T-helper 17 cell (primary cell): ENCODE results near the gene RNASEH2A. TPM values are rescaled to one million over a fixed set of nuclear protein-coding genes. Genes with fewer than 3 reads are reported as not detected.
A peak's percentile ranks its signal among the peaks of the same experiment; 100 is the strongest.

Source experiments
- ATAC-seq: fragments of 150-1000 bp; cut with Tn5 transposase; 2 replicates; pipeline ENCODE4 v1.10.0; 2021; ENCODE audit warnings: mild to moderate bottlenecking, moderate library complexity
- DNase-seq, 3 donors: peaks; one replicate each; pipeline versions ENCODE4 v3.0.0 to v3.0.0-alpha.2; 2020 to 2021
- H3K9me3 ChIP-seq: one replicate; pipeline ENCODE4 v1.7.0; 2013; ENCODE audit warnings: low read length, mild to moderate bottlenecking; ENCODE audit not compliant: control insufficient read depth, poor library complexity, severe bottlenecking
- H3K27ac Mint-ChIP-seq: one replicate; pipeline ENCODE4 v1.8.0; 2022; ENCODE audit warnings: mild to moderate bottlenecking, moderate library complexity, mixed read lengths
- H3K27me3 Mint-ChIP-seq: one replicate; pipeline ENCODE4 v1.8.0; 2022; ENCODE audit warnings: mixed read lengths
- H3K36me3 Mint-ChIP-seq: one replicate; pipeline ENCODE4 v1.8.0; 2022; ENCODE audit warnings: low read depth, mixed read lengths
- H3K4me1 Mint-ChIP-seq: one replicate; pipeline ENCODE4 v1.8.0; 2022; ENCODE audit warnings: mild to moderate bottlenecking, mixed read lengths
- H3K4me3 Mint-ChIP-seq: one replicate; pipeline ENCODE4 v1.8.0; 2022; ENCODE audit warnings: mild to moderate bottlenecking, moderate library complexity, mixed read lengths
- total RNA-seq, 4 donors: library from RNA in 2 of 4; stranded (reverse) in 2 of 4; gene quantifications; one replicate each; pipeline ENCODE4 v1.2.3 and lab custom pipeline; 2022 to 2026

RNASEH2A gene
- total RNA-seq, 2 donors from 2014 or later, result 3.1 to 5.7 TPM

- no peak overlapping the region for H3K27ac Mint-ChIP-seq
- ATAC-seq, result no peak
- no peaks in the 10 kb centered on the region for H3K9me3 ChIP-seq
- no peak for DNase-seq
- H3K4me1 Mint-ChIP-seq, result peaks cover 25% of the 10 kb centered on the region
- H3K27me3 Mint-ChIP-seq, result no peaks in the 10 kb centered on the region
- H3K4me3 Mint-ChIP-seq, result no peak overlapping the region
- H3K36me3 Mint-ChIP-seq, result no peaks in the 10 kb centered on the region
These were observed 20.9 kb upstream of the RNASEH2A start for GRCh38 chr19:12785431-12786031.

- ATAC-seq (no peak), DNase-seq (no peak)
- Mint-ChIP-seq H3K4me3 (no peak overlapping the region), H3K27me3 (no peaks in the 10 kb centered on the region), H3K27ac (no peak overlapping the region), H3K4me1 (peaks cover 33% of the 10 kb centered on the region), H3K36me3 (no peaks in the 10 kb centered on the region)
- H3K9me3 ChIP-seq, result no peaks in the 10 kb centered on the region
These were observed 20.1 kb upstream of the RNASEH2A start for GRCh38 chr19:12786141-12786870.

- Mint-ChIP-seq H3K4me3 (no peak overlapping the region), H3K4me1 (peaks cover 27% of the 10 kb centered on the region), H3K27me3 (no peaks in the 10 kb centered on the region), H3K27ac (peak overlapping the region; percentile 98), H3K36me3 (no peaks in the 10 kb centered on the region)
- ATAC-seq, result no peak
- DNase-seq, result no peak
- H3K9me3 ChIP-seq, result no peaks in the 10 kb centered on the region
These were observed 19.4 kb upstream of the RNASEH2A start for GRCh38 chr19:12786952-12787351.

GRCh38 chr19:12787458-12787857 is 18.9 kb upstream of the RNASEH2A start:
- H3K4me3 Mint-ChIP-seq, result no peak overlapping the region
- H3K9me3 ChIP-seq, result no peaks in the 10 kb centered on the region
- DNase-seq, result no peak
- peak overlapping the region; percentile 98 for H3K27ac Mint-ChIP-seq
- H3K4me1 Mint-ChIP-seq, result peaks cover 23% of the 10 kb centered on the region
- no peaks in the 10 kb centered on the region for H3K27me3 Mint-ChIP-seq
- peaks cover 2% of the 10 kb centered on the region for H3K36me3 Mint-ChIP-seq
- ATAC-seq, result no peak

- no peak for DNase-seq
- no peak overlapping the region for H3K4me3 Mint-ChIP-seq
- peaks cover 2% of the 10 kb centered on the region for H3K36me3 Mint-ChIP-seq
- no peak for ATAC-seq
- peaks cover 23% of the 10 kb centered on the region for H3K4me1 Mint-ChIP-seq
- peak overlapping the region; percentile 98 for H3K27ac Mint-ChIP-seq
- no peaks in the 10 kb centered on the region for H3K27me3 Mint-ChIP-seq
- no peaks in the 10 kb centered on the region for H3K9me3 ChIP-seq
These were observed 18.2 kb upstream of the RNASEH2A start for GRCh38 chr19:12788042-12788681.

DNA sequence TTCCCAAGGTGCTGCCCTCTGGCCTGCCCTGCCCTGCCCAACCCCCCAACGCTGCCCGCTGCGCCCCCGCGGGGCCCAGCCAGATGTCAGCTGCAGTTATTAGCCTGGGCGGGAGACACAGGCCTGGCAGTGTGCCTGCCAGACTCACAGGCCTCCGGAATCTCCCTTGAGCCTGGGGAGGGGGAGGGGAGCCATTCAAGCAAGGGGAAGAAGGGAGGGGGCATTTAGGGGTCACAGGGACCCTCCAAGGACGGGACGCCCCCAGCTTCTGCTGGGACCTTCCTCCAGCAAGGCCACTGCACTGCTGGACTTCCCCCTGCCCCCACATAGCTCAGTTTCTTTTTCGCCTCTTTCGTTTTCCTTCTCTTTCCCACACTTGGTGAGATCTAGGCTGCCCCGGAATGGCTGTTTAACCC is 17.7 kb upstream of the RNASEH2A start:
- Mint-ChIP-seq H3K36me3 (peaks cover 5% of the 10 kb centered on the region), H3K4me1 (peaks cover 24% of the 10 kb centered on the region)

GRCh38 chr19:12789098-12789903 is 17.1 kb upstream of the RNASEH2A start:
- Mint-ChIP-seq H3K27me3 (no peaks in the 10 kb centered on the region), H3K4me1 (peaks cover 27% of the 10 kb centered on the region), H3K36me3 (peaks cover 5% of the 10 kb centered on the region), H3K4me3 (peak overlapping the region; percentile 98), H3K27ac (peak overlapping the region; percentile 98)
- DNase-seq (no peak), ATAC-seq (no peak)
- H3K9me3 ChIP-seq, result no peaks in the 10 kb centered on the region

More for the DNA sequence above, 17.7 kb upstream of the RNASEH2A start:
- peak; percentile 52 to 63 (median 53) for DNase-seq
- Mint-ChIP-seq H3K4me3 (peak overlapping the region; percentile 87), H3K27me3 (no peaks in the 10 kb centered on the region), H3K27ac (peak overlapping the region; percentile 98)
- no peak for ATAC-seq
- H3K9me3 ChIP-seq, result no peaks in the 10 kb centered on the region

DNA sequence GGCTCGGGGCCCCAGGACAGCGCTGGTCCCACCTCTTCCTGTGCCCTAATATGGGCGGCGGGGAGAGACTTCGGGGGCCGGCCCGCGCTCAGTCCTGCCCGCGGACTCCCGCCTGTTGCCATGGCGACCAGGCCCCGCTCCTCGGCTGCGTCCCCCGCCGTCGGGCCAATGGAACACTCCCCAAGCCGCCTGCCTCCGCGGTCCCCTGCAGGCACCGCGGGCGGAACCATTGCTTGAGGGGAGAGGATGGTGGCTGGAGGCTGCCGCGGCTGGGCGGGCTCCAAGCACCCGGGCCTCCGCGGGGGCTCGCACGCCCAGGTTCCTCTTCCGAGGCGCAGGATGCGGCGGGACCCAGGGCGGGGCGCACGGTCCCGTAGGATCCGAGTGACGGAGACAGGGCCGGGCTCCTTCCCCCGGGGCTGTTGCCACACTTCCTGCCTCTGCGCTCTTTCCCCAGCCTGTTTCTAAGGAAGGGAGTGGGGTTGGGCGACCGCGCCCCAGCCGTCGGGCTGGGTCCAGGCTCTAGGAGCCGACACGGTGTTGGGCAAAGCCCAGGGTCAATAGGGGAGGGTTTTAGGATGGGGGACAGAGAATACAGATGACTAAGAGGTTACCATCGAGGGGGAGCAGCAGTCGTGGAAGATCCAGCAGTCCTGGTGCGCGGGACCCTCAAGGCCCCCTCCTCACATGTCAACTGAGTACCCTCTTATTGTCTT is 16.3 kb upstream of the RNASEH2A start:
- peak overlapping the region; percentile 99 for H3K27ac Mint-ChIP-seq
- no peaks in the 10 kb centered on the region for H3K9me3 ChIP-seq
- DNase-seq, result peak; percentile 86 to 89 (median 86)
- peak overlapping the region; percentile 98 for H3K4me3 Mint-ChIP-seq
- peak; percentile 41 for ATAC-seq
- H3K36me3 Mint-ChIP-seq, result peaks cover 5% of the 10 kb centered on the region
- peaks cover 31% of the 10 kb centered on the region for H3K4me1 Mint-ChIP-seq
- H3K27me3 Mint-ChIP-seq, result no peaks in the 10 kb centered on the region

GRCh38 chr19:12790628-12791344 is 15.6 kb upstream of the RNASEH2A start:
- H3K27me3 Mint-ChIP-seq, result no peaks in the 10 kb centered on the region
- peaks cover 5% of the 10 kb centered on the region for H3K36me3 Mint-ChIP-seq
- H3K27ac Mint-ChIP-seq, result peak overlapping the region; percentile 99
- DNase-seq (no peak), ATAC-seq (no peak)
- H3K9me3 ChIP-seq, result no peaks in the 10 kb centered on the region
- peaks cover 33% of the 10 kb centered on the region for H3K4me1 Mint-ChIP-seq
- H3K4me3 Mint-ChIP-seq, result peak overlapping the region; percentile 98

GRCh38 chr19:12791345-12792050 is 14.9 kb upstream of the RNASEH2A start, which contains the start of gene JUNB:
Gene JUNB, plus strand, starts transcription at chr19:12791486. Its CDS starts 286 bp downstream, at chr19:12791772.
- peak within 1 kb of the TSS; percentile 99 for H3K27ac Mint-ChIP-seq
- H3K36me3 Mint-ChIP-seq, result peaks cover 5% of the 10 kb centered on the region
- H3K9me3 ChIP-seq, result no peaks in the 10 kb centered on the region
- H3K4me1 Mint-ChIP-seq, result peaks cover 41% of the 10 kb centered on the region
- DNase-seq, result peak; percentile 94 to 98 (median 95)
- peak; percentile 45 for ATAC-seq
- peak within 1 kb of the TSS; percentile 98 for H3K4me3 Mint-ChIP-seq
- no peaks in the 10 kb centered on the region for H3K27me3 Mint-ChIP-seq

DNA sequence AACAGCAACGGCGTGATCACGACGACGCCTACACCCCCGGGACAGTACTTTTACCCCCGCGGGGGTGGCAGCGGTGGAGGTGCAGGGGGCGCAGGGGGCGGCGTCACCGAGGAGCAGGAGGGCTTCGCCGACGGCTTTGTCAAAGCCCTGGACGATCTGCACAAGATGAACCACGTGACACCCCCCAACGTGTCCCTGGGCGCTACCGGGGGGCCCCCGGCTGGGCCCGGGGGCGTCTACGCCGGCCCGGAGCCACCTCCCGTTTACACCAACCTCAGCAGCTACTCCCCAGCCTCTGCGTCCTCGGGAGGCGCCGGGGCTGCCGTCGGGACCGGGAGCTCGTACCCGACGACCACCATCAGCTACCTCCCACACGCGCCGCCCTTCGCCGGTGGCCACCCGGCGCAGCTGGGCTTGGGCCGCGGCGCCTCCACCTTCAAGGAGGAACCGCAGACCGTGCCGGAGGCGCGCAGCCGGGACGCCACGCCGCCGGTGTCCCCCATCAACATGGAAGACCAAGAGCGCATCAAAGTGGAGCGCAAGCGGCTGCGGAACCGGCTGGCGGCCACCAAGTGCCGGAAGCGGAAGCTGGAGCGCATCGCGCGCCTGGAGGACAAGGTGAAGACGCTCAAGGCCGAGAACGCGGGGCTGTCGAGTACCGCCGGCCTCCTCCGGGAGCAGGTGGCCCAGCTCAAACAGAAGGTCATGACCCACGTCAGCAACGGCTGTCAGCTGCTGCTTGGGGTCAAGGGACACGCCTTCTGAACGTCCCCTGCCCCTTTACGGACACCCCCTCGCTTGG is 14.1 kb upstream of the RNASEH2A start:
- H3K9me3 ChIP-seq, result no peaks in the 10 kb centered on the region
- Mint-ChIP-seq H3K4me3 (peak overlapping the region; percentile 98), H3K36me3 (peaks cover 5% of the 10 kb centered on the region), H3K27me3 (no peaks in the 10 kb centered on the region), H3K4me1 (peaks cover 42% of the 10 kb centered on the region), H3K27ac (peak overlapping the region; percentile 99)
- no peak for ATAC-seq
- DNase-seq, result peak; percentile 52 to 56 (median 54)
